ENCODE measurements around the gene PHYHD1. TPM values are rescaled to one million over a fixed set of nuclear protein-coding genes. Genes with fewer than 3 reads are reported as not detected.
A peak's percentile ranks its signal among the peaks of the same experiment; 100 is the strongest.

The PHYHD1 gene
- total RNA-seq, 1 experiment from 2014 or later: 0.32 TPM

DNA sequence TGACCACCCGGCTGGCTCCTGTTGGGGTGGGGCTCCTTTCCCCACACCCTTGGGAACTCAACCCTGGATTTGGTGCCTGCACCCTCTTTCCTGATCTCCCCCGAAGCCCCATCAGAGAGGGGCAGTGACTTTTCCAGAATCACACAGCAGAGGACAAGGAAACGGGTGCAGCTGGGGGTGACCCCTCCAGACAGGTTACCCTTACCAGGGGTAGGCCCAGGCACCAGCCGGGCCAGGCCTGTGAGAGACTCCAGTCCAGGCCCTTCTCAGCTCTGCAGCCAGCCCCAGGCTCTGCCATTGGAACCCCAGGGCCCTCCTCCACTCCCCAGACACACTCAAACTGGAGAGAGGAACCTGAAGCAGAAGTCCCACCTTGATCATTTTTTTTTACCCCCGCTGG, 19.0 kb upstream of the PHYHD1 start:
- intact Hi-C loops (cut with micrococcal nuclease): no loop called here
- no peak for TF ChIP-seq FOSL1 (IDR thresholded peaks at IDR 0.05; ENCODE audit: low read depth)
- no peak for TF ChIP-seq TCF7L2 (IDR thresholded peaks at IDR 0.05; ENCODE audit: borderline replicate concordance, extremely low read depth, insufficient read depth, insufficient read length)
- TF ChIP-seq, protein P1, sequence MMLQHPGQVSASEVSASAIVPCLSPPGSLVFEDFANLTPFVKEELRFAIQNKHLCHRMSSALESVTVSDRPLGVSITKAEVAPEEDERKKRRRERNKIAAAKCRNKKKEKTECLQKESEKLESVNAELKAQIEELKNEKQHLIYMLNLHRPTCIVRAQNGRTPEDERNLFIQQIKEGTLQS (IDR thresholded peaks at IDR 0.05): no peak
- no peak for TF ChIP-seq ZFX (IDR thresholded peaks at IDR 0.05)
- no peak for TF ChIP-seq POLR2AphosphoS5 (IDR thresholded peaks at IDR 0.05; ENCODE audit: low read depth, low read length)
- no peak for TF ChIP-seq POLR2A (IDR thresholded peaks at IDR 0.05; ENCODE audit: borderline replicate concordance, extremely low read depth, insufficient read depth, insufficient read length)
- TF ChIP-seq ZNF274 (IDR thresholded peaks at IDR 0.05; ENCODE audit: low read depth, low read length): no peak
- TF ChIP-seq, protein P2, sequence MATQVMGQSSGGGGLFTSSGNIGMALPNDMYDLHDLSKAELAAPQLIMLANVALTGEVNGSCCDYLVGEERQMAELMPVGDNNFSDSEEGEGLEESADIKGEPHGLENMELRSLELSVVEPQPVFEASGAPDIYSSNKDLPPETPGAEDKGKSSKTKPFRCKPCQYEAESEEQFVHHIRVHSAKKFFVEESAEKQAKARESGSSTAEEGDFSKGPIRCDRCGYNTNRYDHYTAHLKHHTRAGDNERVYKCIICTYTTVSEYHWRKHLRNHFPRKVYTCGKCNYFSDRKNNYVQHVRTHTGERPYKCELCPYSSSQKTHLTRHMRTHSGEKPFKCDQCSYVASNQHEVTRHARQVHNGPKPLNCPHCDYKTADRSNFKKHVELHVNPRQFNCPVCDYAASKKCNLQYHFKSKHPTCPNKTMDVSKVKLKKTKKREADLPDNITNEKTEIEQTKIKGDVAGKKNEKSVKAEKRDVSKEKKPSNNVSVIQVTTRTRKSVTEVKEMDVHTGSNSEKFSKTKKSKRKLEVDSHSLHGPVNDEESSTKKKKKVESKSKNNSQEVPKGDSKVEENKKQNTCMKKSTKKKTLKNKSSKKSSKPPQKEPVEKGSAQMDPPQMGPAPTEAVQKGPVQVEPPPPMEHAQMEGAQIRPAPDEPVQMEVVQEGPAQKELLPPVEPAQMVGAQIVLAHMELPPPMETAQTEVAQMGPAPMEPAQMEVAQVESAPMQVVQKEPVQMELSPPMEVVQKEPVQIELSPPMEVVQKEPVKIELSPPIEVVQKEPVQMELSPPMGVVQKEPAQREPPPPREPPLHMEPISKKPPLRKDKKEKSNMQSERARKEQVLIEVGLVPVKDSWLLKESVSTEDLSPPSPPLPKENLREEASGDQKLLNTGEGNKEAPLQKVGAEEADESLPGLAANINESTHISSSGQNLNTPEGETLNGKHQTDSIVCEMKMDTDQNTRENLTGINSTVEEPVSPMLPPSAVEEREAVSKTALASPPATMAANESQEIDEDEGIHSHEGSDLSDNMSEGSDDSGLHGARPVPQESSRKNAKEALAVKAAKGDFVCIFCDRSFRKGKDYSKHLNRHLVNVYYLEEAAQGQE (IDR thresholded peaks at IDR 0.05; ENCODE audit: low read depth): no peak
- TF ChIP-seq SIN3A (IDR thresholded peaks at IDR 0.05; ENCODE audit: low read depth): no peak
- no peak for TF ChIP-seq EZH2phosphoT487 (IDR thresholded peaks at IDR 0.05; ENCODE audit: borderline replicate concordance)
- TF ChIP-seq EZH2 (IDR thresholded peaks at IDR 0.05): no peak
- TF ChIP-seq, protein P3, sequence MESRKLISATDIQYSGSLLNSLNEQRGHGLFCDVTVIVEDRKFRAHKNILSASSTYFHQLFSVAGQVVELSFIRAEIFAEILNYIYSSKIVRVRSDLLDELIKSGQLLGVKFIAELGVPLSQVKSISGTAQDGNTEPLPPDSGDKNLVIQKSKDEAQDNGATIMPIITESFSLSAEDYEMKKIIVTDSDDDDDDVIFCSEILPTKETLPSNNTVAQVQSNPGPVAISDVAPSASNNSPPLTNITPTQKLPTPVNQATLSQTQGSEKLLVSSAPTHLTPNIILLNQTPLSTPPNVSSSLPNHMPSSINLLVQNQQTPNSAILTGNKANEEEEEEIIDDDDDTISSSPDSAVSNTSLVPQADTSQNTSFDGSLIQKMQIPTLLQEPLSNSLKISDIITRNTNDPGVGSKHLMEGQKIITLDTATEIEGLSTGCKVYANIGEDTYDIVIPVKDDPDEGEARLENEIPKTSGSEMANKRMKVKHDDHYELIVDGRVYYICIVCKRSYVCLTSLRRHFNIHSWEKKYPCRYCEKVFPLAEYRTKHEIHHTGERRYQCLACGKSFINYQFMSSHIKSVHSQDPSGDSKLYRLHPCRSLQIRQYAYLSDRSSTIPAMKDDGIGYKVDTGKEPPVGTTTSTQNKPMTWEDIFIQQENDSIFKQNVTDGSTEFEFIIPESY (IDR thresholded peaks at IDR 0.05; ENCODE audit: extremely low read depth, insufficient replicate concordance, low read length): no peak
- TF ChIP-seq SRF (IDR thresholded peaks at IDR 0.05; ENCODE audit: low read depth): no peak
- TF ChIP-seq YY1 (IDR thresholded peaks at IDR 0.05; ENCODE audit: extremely low read depth, insufficient replicate concordance, low read depth, low read length): no peak
- RAD21 ChIA-PET (ENCODE audit: low non-redundant PET in 1 of 2, low total read pairs in 2 of 2, uncharacterized antibody in 2 of 2, unreplicated experiment in 2 of 2): no interaction called here

More for the DNA sequence above, 19.0 kb upstream of the PHYHD1 start:
- Histone ChIP-seq H3K36me3 (ENCODE audit: control insufficient read depth in 1 of 2, insufficient read depth in 2 of 2, low read length in 2 of 2) (no peaks in the 10 kb centered on the region), H3K4me3 (replicated peaks in 1 of 2; ENCODE audit: low read depth in 1 of 2, low read length in 2 of 2) (no peak overlapping the region), H2AFZ (ENCODE audit: low read depth, low read length, poor library complexity, severe bottlenecking) (no peak overlapping the region), H3K9me3 (ENCODE audit: control insufficient read depth in 1 of 2, insufficient read depth in 1 of 2, low read depth in 1 of 2, low read length in 2 of 2) (no peaks in the 10 kb centered on the region), H3K27ac (ENCODE audit: low read depth, low read length) (no peak overlapping the region), H3K4me1 (ENCODE audit: control insufficient read depth in 1 of 2, insufficient read depth in 2 of 2, low read length in 2 of 2) (peaks cover 16 to 33% of the 10 kb centered on the region in 2 experiments), H3K79me2 (ENCODE audit: insufficient read depth, low read length) (peaks cover 4% of the 10 kb centered on the region; the same call in 1 of the 2 replicates), H3K9ac (ENCODE audit: low read length) (no peak overlapping the region), H3K4me2 (ENCODE audit: low read length) (peak overlapping the region; percentile 32), H3K27me3 (ENCODE audit: insufficient read depth, low read length) (no peaks in the 10 kb centered on the region), H3K9me2 (ENCODE audit: insufficient read depth) (no peaks in the 10 kb centered on the region), H4K20me1 (ENCODE audit: insufficient read depth) (no peaks in the 10 kb centered on the region)
- CTCF ChIA-PET: no interaction called here
- DNase-seq (ENCODE audit: low read depth, low spot score) (no peak), ATAC-seq (no peak)
- no TSS peak for BruUV-seq (replicated peaks)
- POLR2A ChIA-PET: no interaction called here

Measured in HCT116 (cell line).